SK-N-SH treated with all-trans-retinoic acid at 6 μM for 48 hours (cell line): ENCODE data around the gene AEN.

Experiments used
- ATAC-seq: fragments of 200-7000 bp; cut with Tn5 transposase; 3 replicates; pipeline ENCODE4 v1.9.1; 2020; ENCODE audit warnings: mild to moderate bottlenecking, moderate library complexity
- ARNTL ChIP-seq: fragments of 450-650 bp; formaldehyde crosslinking; IDR thresholded peaks from 2 replicates; pipeline ENCODE4 v1.5.0; 2020; ENCODE audit warnings: low read depth, mild to moderate bottlenecking, moderate library complexity, borderline replicate concordance
- BACH2 ChIP-seq: fragments of 250-450 bp; sonication (Bioruptor Pico); IDR thresholded peaks from 2 replicates; pipeline ENCODE4 v1.9.0; 2021; ENCODE audit warnings: mild to moderate bottlenecking, borderline replicate concordance
- CREB5 ChIP-seq: fragments of 250-450 bp; sonication (Bioruptor Pico); IDR thresholded peaks from 2 replicates; pipeline ENCODE4 v1.5.1; 2020; ENCODE audit warnings: low read depth, mild to moderate bottlenecking, moderate library complexity
- CSDC2 ChIP-seq: fragments of 250-450 bp; sonication (Bioruptor Pico); IDR thresholded peaks from 2 replicates; pipeline ENCODE4 v1.5.0; 2020; ENCODE audit warnings: mild to moderate bottlenecking, moderate library complexity
- CSRNP3 ChIP-seq: fragments of 250-450 bp; sonication (Bioruptor Pico); IDR thresholded peaks from 2 replicates; pipeline ENCODE4 v1.5.1; 2021; ENCODE audit warnings: mild to moderate bottlenecking, moderate library complexity
- ESRRG ChIP-seq: fragments of 250-450 bp; sonication (Bioruptor Pico); IDR thresholded peaks from 2 replicates; pipeline ENCODE4 v1.6.1; 2021; ENCODE audit warnings: mild to moderate bottlenecking
- ISL1 ChIP-seq: fragments of 250-450 bp; sonication (Bioruptor Pico); IDR thresholded peaks from 2 replicates; pipeline ENCODE4 v2.1.2; 2022; ENCODE audit warnings: mild to moderate bottlenecking, moderate library complexity
- OSR1 ChIP-seq: fragments of 250-450 bp; sonication (Bioruptor Pico); IDR thresholded peaks from 2 replicates; pipeline ENCODE4 v1.8.0; 2022; ENCODE audit warnings: moderate library complexity, mild to moderate bottlenecking, inconsistent platforms
- PATZ1 ChIP-seq: fragments of 250-450 bp; sonication (Bioruptor Pico); IDR thresholded peaks from 2 replicates; pipeline ENCODE4 v1.8.0; 2020; ENCODE audit warnings: mild to moderate bottlenecking, moderate library complexity, borderline replicate concordance
- POU6F1 ChIP-seq: fragments of 250-450 bp; sonication (Bioruptor Pico); IDR thresholded peaks from 2 replicates; pipeline ENCODE4 v1.8.0; 2021; ENCODE audit warnings: low read depth, mild to moderate bottlenecking, moderate library complexity, borderline replicate concordance
- PPARA ChIP-seq: fragments of 250-450 bp; sonication (Bioruptor Pico); IDR thresholded peaks from 2 replicates; pipeline ENCODE4 v1.5.0; 2020; ENCODE audit warnings: mild to moderate bottlenecking, borderline replicate concordance
- RARB ChIP-seq: fragments of 250-450 bp; sonication (Bioruptor Pico); IDR thresholded peaks from 2 replicates; pipeline ENCODE4 v1.8.0; 2021; ENCODE audit warnings: mild to moderate bottlenecking, moderate library complexity
- SNAI2 ChIP-seq: fragments of 250-450 bp; sonication (Bioruptor Pico); IDR thresholded peaks from 2 replicates; pipeline ENCODE4 v1.5.0; 2020; ENCODE audit warnings: mild to moderate bottlenecking, moderate library complexity
- TCF4 ChIP-seq: fragments of 250-450 bp; sonication (Bioruptor Pico); IDR thresholded peaks from 2 replicates; pipeline ENCODE4 v1.8.0; 2021; ENCODE audit warnings: mild to moderate bottlenecking, moderate library complexity, borderline replicate concordance
- TOX ChIP-seq: fragments of 250-450 bp; sonication (Bioruptor Pico); IDR thresholded peaks from 2 replicates; pipeline ENCODE4 v1.8.0; 2021; ENCODE audit warnings: mild to moderate bottlenecking, moderate library complexity, borderline replicate concordance
- TSHZ2 ChIP-seq: fragments of 250-450 bp; sonication (Bioruptor Pico); IDR thresholded peaks from 2 replicates; pipeline ENCODE4 v1.5.0; 2020; ENCODE audit warnings: mild to moderate bottlenecking, moderate library complexity
- ZC3H10 ChIP-seq: fragments of 250-450 bp; sonication (Bioruptor Pico); IDR thresholded peaks from 2 replicates; pipeline ENCODE4 v1.5.1; 2021; ENCODE audit warnings: mild to moderate bottlenecking, moderate library complexity
- ZFP3 ChIP-seq: fragments of 250-450 bp; sonication (Bioruptor Pico); IDR thresholded peaks from 2 replicates; pipeline ENCODE4 v1.5.0; 2020; ENCODE audit warnings: mild to moderate bottlenecking, moderate library complexity
- ZFP30 ChIP-seq: fragments of 450-650 bp; formaldehyde crosslinking; IDR thresholded peaks from 2 replicates; pipeline ENCODE4 v1.5.0; 2022; ENCODE audit warnings: mild to moderate bottlenecking, moderate library complexity
- ZNF565 ChIP-seq: fragments of 450-650 bp; formaldehyde crosslinking; conservative IDR thresholded peaks from 2 replicates; pipeline ENCODE4 v1.5.0; 2020; ENCODE audit warnings: low read depth, mild to moderate bottlenecking, moderate library complexity
- ZNF70 ChIP-seq: fragments of 450-650 bp; formaldehyde crosslinking; IDR thresholded peaks from 2 replicates; pipeline ENCODE4 v1.5.0; 2020; ENCODE audit warnings: mild to moderate bottlenecking, moderate library complexity
- ZNF8 ChIP-seq: fragments of 450-650 bp; formaldehyde crosslinking; IDR thresholded peaks from 2 replicates; pipeline ENCODE4 v1.5.0; 2020; ENCODE audit warnings: mild to moderate bottlenecking, moderate library complexity

The AEN gene

GRCh38 chr15:88610701-88611231 is 10.4 kb upstream of the AEN start:
- no peak; the same call in 1 of the 3 replicates for ATAC-seq
- TF ChIP-seq CREB5 (CRISPR knock-in tag) (no peak), ARNTL (CRISPR knock-in tag) (no peak), SNAI2 (CRISPR knock-in tag) (no peak), CSDC2 (CRISPR knock-in tag) (no peak), CSRNP3 (CRISPR knock-in tag) (no peak), ZFP3 (CRISPR knock-in tag) (no peak), ESRRG (no peak), TSHZ2 (CRISPR knock-in tag) (no peak), RARB (CRISPR knock-in tag) (no peak), TOX (CRISPR knock-in tag) (no peak), ZNF8 (CRISPR knock-in tag) (no peak), ZC3H10 (no peak), ISL1 (CRISPR knock-in tag) (no peak), ZNF565 (CRISPR knock-in tag) (no peak), POU6F1 (CRISPR knock-in tag) (no peak), PPARA (no peak), BACH2 (CRISPR knock-in tag) (no peak), ZFP30 (CRISPR knock-in tag) (no peak), TCF4 (CRISPR knock-in tag) (no peak), ZNF70 (CRISPR knock-in tag) (no peak)

- no peak for ATAC-seq
- no peak for TF ChIP-seq ISL1 (CRISPR knock-in tag)
- TF ChIP-seq ARNTL (CRISPR knock-in tag): no peak
- no peak for TF ChIP-seq CREB5 (CRISPR knock-in tag)
- no peak for TF ChIP-seq ZFP30 (CRISPR knock-in tag)
- TF ChIP-seq RARB (CRISPR knock-in tag): no peak
- no peak for TF ChIP-seq OSR1 (CRISPR knock-in tag)
- no peak for TF ChIP-seq PPARA
- TF ChIP-seq POU6F1 (CRISPR knock-in tag): no peak
- no peak for TF ChIP-seq ZNF8 (CRISPR knock-in tag)
- TF ChIP-seq ZC3H10: no peak
- TF ChIP-seq PATZ1 (CRISPR knock-in tag): no peak
- TF ChIP-seq SNAI2 (CRISPR knock-in tag): no peak
- no peak for TF ChIP-seq TSHZ2 (CRISPR knock-in tag)
- no peak for TF ChIP-seq ZNF565 (CRISPR knock-in tag)
- no peak for TF ChIP-seq BACH2 (CRISPR knock-in tag)
- TF ChIP-seq, all 23 proteins: peak for 0
Measured at GRCh38 chr15:88612186-88612796, 8.8 kb upstream of the AEN start.
